Motor neuron (in vitro differentiated cells): ENCODE measurements around the gene TRAF6. TPM values are rescaled to one million over a fixed set of nuclear protein-coding genes. Genes with fewer than 3 reads are reported as not detected.
A peak's percentile ranks its signal among the peaks of the same experiment; 100 is the strongest.
"Not testable (repeated sequence)": the region's sequence is repeated elsewhere in the genome, so short reads cannot be mapped to it uniquely, and the experiment has no call there.

ENCODE experiments used
- ATAC-seq, 8 experiments: fragments of 200-7000 bp; cut with Tn5 transposase; replicated peaks in 6 of 8; 2 replicates each; pipeline ENCODE4 v1.8.0; 2021; ENCODE audit warnings: mild to moderate bottlenecking in 8 of 8, moderate library complexity in 8 of 8
- H3K27ac ChIP-seq, 2 donors: fragments of 250-450 bp; sonication (Bioruptor Pico); 2 replicates each; pipeline ENCODE4 v1.9.0; 2021; ENCODE audit warnings: antibody characterized with exemption in 2 of 2, mild to moderate bottlenecking in 2 of 2, moderate library complexity in 1 of 2
- H3K4me1 ChIP-seq, 2 donors: fragments of 250-450 bp; sonication (Bioruptor Pico); replicated peaks in 1 of 2; 2 replicates each; pipeline ENCODE4 v1.6.1; 2021; ENCODE audit warnings: antibody characterized with exemption in 2 of 2, mild to moderate bottlenecking in 2 of 2, moderate library complexity in 1 of 2
- H3K4me3 ChIP-seq, 5 donors: fragments of 250-450 bp; sonication (Bioruptor Pico); 2 replicates each; pipeline ENCODE4 v1.9.0; 2021; ENCODE audit warnings: antibody characterized with exemption in 5 of 5, mild to moderate bottlenecking in 5 of 5, moderate library complexity in 4 of 5
- WGBS, 10 experiments: fragments of 450-650 bp; shearing (Covaris generic); methylation state at CpG; one replicate each; pipeline ENCODE4 v1.0.0; 2022; 5-methylcytosine and 5-hydroxymethylcytosine counted together
- in situ Hi-C, 9 experiments: fragments of 400-800 bp; cut with MboI; loops; one replicate each; pipeline ENCODE4 v1.15.0; 2021; ENCODE audit warnings: low sequenced_read_pairs in 9 of 9, low pct_unique_long_range_greater_than_20kb in 2 of 9; ENCODE audit not compliant: unreplicated experiment in 9 of 9
- total RNA-seq, 8 experiments: library from RNA; unstranded; fragments of 300-600 nt; gene quantifications; 2 replicates each; pipeline versions ENCODE4 v1.2.3 to v1.2.4, GENCODE V29; 2022

Gene TRAF6
- total RNA-seq, result 10 to 100 TPM in 3 of 8 experiments, 1 to 10 TPM in 5; 5.8 to 14.7 (median 8.9) TPM

DNA sequence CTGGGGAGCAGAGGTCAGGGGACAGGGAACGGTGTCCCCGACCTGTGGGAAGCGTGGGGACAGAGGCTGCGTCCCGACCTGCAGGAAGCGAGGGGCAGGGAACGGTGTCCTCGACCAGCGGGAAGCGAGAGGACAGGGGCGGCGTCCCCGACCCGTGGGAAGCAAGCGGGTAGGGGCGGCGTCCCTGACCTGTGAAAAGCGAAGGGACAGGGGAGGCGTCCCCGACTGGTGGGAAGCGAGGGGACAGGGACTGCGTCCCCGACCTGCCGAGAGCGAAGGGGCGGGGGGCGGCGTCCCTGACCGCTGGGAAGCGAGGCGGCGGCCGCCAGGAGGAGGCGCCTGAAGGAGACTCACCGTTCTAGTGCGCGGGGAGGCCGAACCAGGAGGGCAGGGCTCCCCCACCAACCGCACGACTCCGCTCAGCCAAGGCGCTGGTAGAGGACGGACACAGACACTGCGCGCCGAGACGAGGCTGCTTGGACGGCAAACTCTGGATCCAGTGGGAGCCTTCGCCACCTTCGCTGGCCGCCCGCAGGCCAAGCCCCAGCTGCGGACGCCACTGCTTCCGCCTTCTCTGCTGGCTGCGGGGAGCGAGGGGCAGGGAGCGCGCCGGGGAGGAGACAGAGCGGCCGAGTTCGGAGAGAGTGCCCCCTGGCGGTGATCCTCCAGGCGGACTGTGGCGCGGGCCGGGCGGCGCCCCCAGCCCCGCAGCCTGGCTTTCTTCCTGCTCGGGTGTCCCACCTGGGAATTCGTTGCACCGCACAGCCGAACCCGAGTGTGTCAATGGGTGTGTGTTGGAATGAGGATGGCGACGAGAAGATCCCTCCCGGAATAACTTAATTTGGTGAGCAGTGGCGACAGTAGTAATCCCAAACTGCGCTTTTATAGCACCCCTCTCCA, at the start of gene TRAF6:
TSS of gene TRAF6 (minus strand) at position 579 of the 900 bp plus-strand sequence. CDS start 8,757 bp downstream, outside the sequence.
- peak within 1 kb of the TSS; percentile 69 to 79 for H3K27ac ChIP-seq
- WGBS, 10 experiments, result 0 to 10% (median 1%) methylated on average over 4 to 9 of the region's 81 CpGs; no CpG with 5 or more reads in 6 of the 10 experiments
- H3K4me1 ChIP-seq, result peaks cover 0 to 8% of the 10 kb centered on the region in 2 donors
- in situ Hi-C loops, result no loop called here
- H3K4me3 ChIP-seq, result peak within 1 kb of the TSS; percentile 64 to 100 (median 88)
- ATAC-seq, result peak; percentile 92 to 97 (median 94)

DNA sequence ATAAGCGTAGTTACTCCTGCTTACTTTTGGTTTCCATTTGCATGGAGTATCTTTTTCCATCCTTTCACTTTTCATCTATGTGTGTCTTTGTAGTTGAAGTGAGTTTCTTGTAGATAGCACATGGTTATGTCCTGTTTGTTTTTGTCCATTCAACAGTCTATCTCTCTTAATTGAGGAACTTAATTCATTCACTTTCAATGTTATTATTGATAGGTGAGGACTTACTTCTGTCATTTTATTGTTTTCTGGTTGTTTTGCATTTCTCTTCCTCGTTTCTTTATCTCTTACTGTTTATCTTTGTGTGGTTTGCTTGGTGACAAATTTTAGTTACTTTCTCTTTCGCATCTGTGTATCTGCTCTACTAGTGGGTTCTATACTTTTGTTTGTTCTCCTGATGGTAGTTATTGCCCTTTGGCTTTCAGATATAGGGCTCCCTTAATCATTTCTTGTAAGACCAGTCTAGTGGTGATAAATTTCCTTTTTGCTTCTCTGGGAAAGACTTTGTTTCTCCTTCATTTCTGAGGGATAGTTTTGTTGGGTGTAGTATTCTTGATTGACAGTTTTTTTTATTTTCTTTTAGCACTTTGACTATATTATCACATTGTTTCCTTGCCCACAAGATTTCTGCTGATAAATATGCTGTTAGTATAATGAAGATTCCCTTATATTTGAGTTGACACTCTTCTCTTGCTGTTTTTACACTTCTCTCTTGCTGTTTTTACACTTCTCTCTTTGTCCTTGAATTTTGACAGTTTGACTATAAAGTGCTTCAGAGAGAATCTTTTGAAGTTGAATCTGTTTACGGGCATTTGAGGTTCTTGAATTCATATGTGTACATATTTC, 48.7 kb upstream of the TRAF6 start:
- ATAC-seq, result no peak
- H3K27ac ChIP-seq, result no peak overlapping the region
- WGBS, 10 experiments, result 17 to 100% (median 72%) methylated on average over 3 to 4 of the region's 4 CpGs
- in situ Hi-C loops, result loop anchor here in 2 of 9 experiments (25.0 kb wide), 2 partner anchors 179 to 204 kb away; no protein-coding TSS in a partner anchor
- no peaks in the 10 kb centered on the region for H3K4me1 ChIP-seq
- H3K4me3 ChIP-seq, result no peak overlapping the region

GRCh38 chr11:36557991-36558390, 47.9 kb upstream of the TRAF6 start:
- in situ Hi-C loops, result loop anchor here in 2 of 9 experiments (25.0 kb wide), 2 partner anchors 179 to 204 kb away; no protein-coding TSS in a partner anchor
- Histone ChIP-seq H3K27ac (no peak overlapping the region), H3K4me1 (no peaks in the 10 kb centered on the region), H3K4me3 (no peak overlapping the region)
- ATAC-seq, result no peak

DNA sequence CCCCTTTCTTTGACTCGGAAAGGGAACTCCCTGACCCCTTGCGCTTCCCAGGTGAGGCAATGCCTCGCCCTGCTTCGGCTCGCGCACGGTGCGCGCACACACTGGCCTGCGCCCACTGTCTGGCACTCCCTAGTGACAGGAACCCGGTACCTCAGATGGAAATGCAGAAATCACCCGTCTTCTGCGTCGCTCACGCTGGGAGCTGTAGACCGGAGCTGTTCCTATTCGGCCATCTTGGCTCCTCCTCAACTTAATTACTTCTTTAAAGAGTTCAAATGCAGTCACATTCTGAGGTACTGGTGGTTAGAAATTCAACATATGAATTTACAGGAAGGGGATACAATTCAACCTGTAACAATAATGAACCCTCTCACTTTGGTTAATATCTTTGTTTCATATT, 47.3 kb upstream of the TRAF6 start:
- in situ Hi-C loops, result loop anchor here in 2 of 9 experiments (25.0 kb wide), 2 partner anchors 180 to 205 kb away; no protein-coding TSS in a partner anchor

GRCh38 chr11:36550385-36551115, 40.5 kb upstream of the TRAF6 start:
- H3K4me3 ChIP-seq, result no peak overlapping the region
- ATAC-seq, result no peak
- H3K27ac ChIP-seq, result no peak overlapping the region
- WGBS, 10 experiments, result 0 to 75% (median 45%) methylated on average over 1 of the region's 1 CpG; no CpG with 5 or more reads in 4 of the 10 experiments
- no peaks in the 10 kb centered on the region for H3K4me1 ChIP-seq
- in situ Hi-C loops, result loop anchor here in 2 of 9 experiments (25.0 kb wide), 2 partner anchors 187 to 212 kb away; no protein-coding TSS in a partner anchor

More for the DNA sequence above, 47.3 kb upstream of the TRAF6 start:
- not testable (repeated sequence) for H3K27ac ChIP-seq, H3K4me3 ChIP-seq, ATAC-seq, H3K4me1 ChIP-seq
- WGBS, 10 experiments, result 93% methylated on average over 3 of the region's 17 CpGs; no CpG with 5 or more reads in 9 of the 10 experiments

- Histone ChIP-seq H3K4me3 (no peak overlapping the region), H3K4me1 (no peaks in the 10 kb centered on the region), H3K27ac (no peak overlapping the region)
- WGBS, 10 experiments, result 0 to 83% (median 67%) methylated on average over 1 to 4 of the region's 6 CpGs; no CpG with 5 or more reads in 3 of the 10 experiments
- in situ Hi-C loops, result no loop called here
- peak in 4 of 8 experiments; percentile 50 to 99 (median 82) for ATAC-seq
These were observed 30.9 kb upstream of the TRAF6 start for GRCh38 chr11:36540998-36541397.

DNA sequence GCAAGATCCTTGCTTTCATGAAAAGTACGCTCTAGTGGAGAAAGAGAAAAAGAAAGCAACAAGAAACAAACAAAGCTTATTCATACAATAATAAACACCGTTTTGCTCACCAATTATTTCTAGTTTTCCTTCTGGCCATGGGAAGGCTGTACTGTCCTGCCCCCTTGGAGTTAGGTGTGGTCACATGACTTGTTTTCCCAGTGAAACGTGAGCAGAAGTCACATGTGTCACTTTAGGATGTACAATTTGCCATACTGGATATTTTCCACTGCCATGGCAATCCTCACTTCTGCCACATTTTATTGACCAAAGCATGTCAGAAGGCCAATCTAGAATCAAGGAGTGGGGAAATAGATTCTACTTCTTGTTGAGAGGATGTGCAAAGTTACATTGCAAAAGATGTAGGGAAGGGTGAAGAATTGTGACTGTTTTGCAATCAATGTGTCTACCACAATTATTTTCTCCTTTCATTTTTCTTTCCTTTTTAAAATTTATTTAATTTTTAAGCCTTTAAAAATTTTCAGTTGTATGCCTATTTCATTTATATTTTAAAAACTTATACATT, 24.3 kb upstream of the TRAF6 start:
- H3K27ac ChIP-seq, result no peak overlapping the region
- H3K4me3 ChIP-seq, result no peak overlapping the region
- 47 to 100% (median 78%) methylated on average over 1 to 3 of the region's 3 CpGs; no CpG with 5 or more reads in 1 of the 10 experiments for WGBS, 10 experiments
- H3K4me1 ChIP-seq, result no peaks in the 10 kb centered on the region
- in situ Hi-C loops, result no loop called here
- ATAC-seq, result no peak

DNA sequence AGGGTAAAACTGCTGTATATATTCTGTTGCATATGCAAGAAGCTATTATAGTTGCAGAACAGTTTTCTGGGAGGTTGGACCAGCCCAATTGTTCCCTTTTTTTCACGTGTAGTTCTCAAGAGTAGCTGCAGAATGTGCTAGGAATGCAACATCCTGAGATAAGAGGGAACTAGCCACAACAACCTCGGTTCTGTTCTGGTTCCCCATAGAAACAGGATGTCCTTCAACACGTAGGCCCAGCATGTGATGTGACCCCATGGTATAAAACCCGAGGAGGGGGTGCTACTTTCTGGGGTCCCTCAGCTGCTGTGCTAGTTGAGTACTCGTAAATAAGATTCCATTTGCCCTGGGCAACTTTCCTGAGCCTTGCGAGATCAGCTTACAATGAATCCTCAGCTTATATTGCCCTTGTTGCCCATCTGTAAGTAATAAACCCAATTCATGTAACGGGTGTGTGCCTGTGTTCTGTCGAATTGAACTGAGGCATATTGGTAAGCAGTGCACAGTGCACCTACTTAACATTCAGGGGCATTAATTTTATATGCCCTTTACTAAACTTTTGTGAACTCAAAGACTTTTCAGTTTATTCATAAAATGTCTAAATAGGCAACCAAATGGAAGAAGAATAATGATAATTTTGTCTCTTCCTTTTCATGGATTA, 23.0 kb upstream of the TRAF6 start:
- in situ Hi-C loops, result no loop called here
- Histone ChIP-seq H3K4me1 (no peaks in the 10 kb centered on the region), H3K27ac (no peak overlapping the region), H3K4me3 (no peak overlapping the region)
- 4 to 80% (median 59%) methylated on average over 1 to 7 of the region's 8 CpGs for WGBS, 10 experiments
- ATAC-seq, result peak in 1 of 8 experiments; percentile 47

- Histone ChIP-seq H3K4me1 (no peaks in the 10 kb centered on the region), H3K4me3 (no peak overlapping the region), H3K27ac (no peak overlapping the region)
- in situ Hi-C loops, result no loop called here
- no peak for ATAC-seq
These were observed 20.8 kb upstream of the TRAF6 start for GRCh38 chr11:36530840-36531239.

DNA sequence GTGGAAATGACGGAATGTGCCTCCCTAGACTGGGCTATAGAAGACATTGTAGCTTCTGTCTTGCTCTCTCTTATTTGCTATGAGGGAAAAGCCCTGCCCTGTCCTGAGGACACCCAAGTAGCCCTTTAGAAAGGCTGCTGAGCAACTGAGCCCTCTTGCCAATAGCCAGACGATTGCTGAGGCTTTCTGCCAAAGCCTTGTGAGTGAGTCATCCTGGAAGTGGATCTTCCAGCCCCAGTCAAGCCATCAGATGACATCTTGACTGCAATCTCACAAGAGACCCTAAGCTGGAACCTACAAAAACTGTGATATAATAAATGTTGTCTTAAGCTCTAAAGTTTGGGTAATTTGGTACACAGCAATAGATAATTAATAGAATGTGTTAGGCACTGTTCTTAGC, 3.9 kb upstream of the TRAF6 start:
- no peak for ATAC-seq
- in situ Hi-C loops, result no loop called here

DNA sequence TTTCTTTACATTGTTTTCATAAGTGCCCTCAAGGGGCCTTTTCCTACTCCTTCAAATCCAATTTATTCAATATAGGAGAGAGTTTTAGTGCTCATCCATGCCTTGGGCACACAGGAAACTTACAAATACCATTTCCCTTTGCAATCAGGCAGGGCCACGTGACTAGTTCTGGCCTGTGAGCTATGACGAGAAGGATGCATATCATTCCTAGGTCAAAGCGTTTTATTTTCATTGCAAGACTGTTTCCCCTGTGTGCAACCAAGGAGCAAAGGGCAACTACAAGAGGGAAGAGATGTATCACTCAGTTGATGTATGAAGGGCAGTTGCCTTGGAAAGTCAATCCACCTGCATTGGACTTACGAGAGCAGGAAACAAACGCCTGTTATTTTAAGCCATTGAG, 1.9 kb upstream of the TRAF6 start:
- no peak overlapping the region for H3K27ac ChIP-seq
- H3K4me1 ChIP-seq, result peaks cover 0 to 8% of the 10 kb centered on the region in 2 donors
- in situ Hi-C loops, result no loop called here
- 31 to 100% (median 60%) methylated on average over 1 to 4 of the region's 5 CpGs; no CpG with 5 or more reads in 1 of the 10 experiments for WGBS, 10 experiments
- ATAC-seq, result no peak
- H3K4me3 ChIP-seq, result no peak overlapping the region

More for the DNA sequence above, 3.9 kb upstream of the TRAF6 start:
- WGBS, 10 experiments, result 40 to 86% (median 79%) methylated on average over 1 to 2 of the region's 2 CpGs; no CpG with 5 or more reads in 6 of the 10 experiments
- peaks cover 0 to 4% of the 10 kb centered on the region in 2 donors for H3K4me1 ChIP-seq
- no peak overlapping the region for H3K4me3 ChIP-seq
- H3K27ac ChIP-seq, result no peak overlapping the region
